CD14-positive monocyte (primary cell): Measurements from ENCODE around the gene ASB9. TPM values are rescaled to one million over a fixed set of nuclear protein-coding genes. Genes with fewer than 3 reads are reported as not detected.

Experiments
- DNase-seq, 3 donors: peaks; one replicate each; pipeline ENCODE4 v3.0.0-alpha.2; 2011 to 2022
- H2AFZ ChIP-seq: 2 replicates; pipeline ENCODE4 v1.6.0; 2012; ENCODE audit warnings: mild to moderate bottlenecking, low read depth, low read length, inconsistent platforms; ENCODE audit not compliant: insufficient read depth, poor library complexity, severe bottlenecking
- H3K27ac ChIP-seq, 2 donors: 1 replicate in 1 of 2; 2 replicates in 1 of 2; pipeline ENCODE4 v1.5.1; 2012 to 2013; ENCODE audit warnings: low read length in 2 of 2, control low read depth in 1 of 2, inconsistent platforms in 1 of 2, low read depth in 1 of 2, mild to moderate bottlenecking in 1 of 2
- H3K27me3 ChIP-seq, 2 donors: one replicate each; pipeline versions ENCODE4 v1.6.0 to v1.6.1; 2011 to 2013; ENCODE audit warnings: low read length in 2 of 2; ENCODE audit not compliant: control insufficient read depth in 2 of 2, insufficient read depth in 2 of 2
- H3K36me3 ChIP-seq, 2 donors: replicated peaks in 1 of 2; 1 replicate in 1 of 2; 2 replicates in 1 of 2; pipeline versions ENCODE4 v1.5.1 to v1.6.1; 2012 to 2013; ENCODE audit warnings: low read length in 2 of 2, control low read depth in 1 of 2, inconsistent platforms in 1 of 2, mild to moderate bottlenecking in 1 of 2; ENCODE audit not compliant: insufficient read depth in 2 of 2, control insufficient read depth in 1 of 2
- H3K4me1 ChIP-seq, 2 donors: 1 replicate in 1 of 2; 2 replicates in 1 of 2; pipeline versions ENCODE4 v1.5.1 to v1.6.1; 2012 to 2013; ENCODE audit warnings: low read length in 2 of 2, control low read depth in 1 of 2, inconsistent platforms in 1 of 2, mild to moderate bottlenecking in 1 of 2, moderate library complexity in 1 of 2; ENCODE audit not compliant: insufficient read depth in 2 of 2, control insufficient read depth in 1 of 2
- H3K4me2 ChIP-seq: replicated peaks from 2 replicates; pipeline ENCODE3; 2012; ENCODE audit warnings: low read length, moderate library complexity, mild to moderate bottlenecking; ENCODE audit not compliant: poor library complexity, severe bottlenecking; ENCODE audit errors: extremely low read depth
- H3K4me3 ChIP-seq, 3 experiments: fragments of 200-600 bp in 1 of 3; sonication (generic) in 1 of 3; replicated peaks in 1 of 3; 1 replicate in 2 of 3; 2 replicates in 1 of 3; pipeline ENCODE4 v1.5.1; 2011 to 2013; ENCODE audit warnings: low read length in 3 of 3, mild to moderate bottlenecking in 3 of 3, control low read depth in 2 of 3, low read depth in 2 of 3, inconsistent platforms in 1 of 3, moderate library complexity in 1 of 3
- H3K79me2 ChIP-seq: 2 replicates; pipeline ENCODE4 v1.6.0; 2012; ENCODE audit warnings: mild to moderate bottlenecking, control low read depth, inconsistent platforms, low read length, moderate library complexity; ENCODE audit not compliant: insufficient read depth
- H3K9ac ChIP-seq: 2 replicates; pipeline ENCODE4 v1.6.0; 2017; ENCODE audit warnings: low read length, mild to moderate bottlenecking; ENCODE audit not compliant: insufficient read depth, poor library complexity, severe bottlenecking
- H3K9me3 ChIP-seq, 2 donors: replicated peaks in 1 of 2; 1 replicate in 1 of 2; 2 replicates in 1 of 2; pipeline versions ENCODE4 v1.5.1 to v1.6.1; 2012 to 2013; ENCODE audit warnings: low read length in 2 of 2, control low read depth in 1 of 2; ENCODE audit not compliant: control insufficient read depth in 1 of 2, insufficient read depth in 1 of 2
- H4K20me1 ChIP-seq: 2 replicates; pipeline ENCODE4 v1.6.0; 2012; ENCODE audit warnings: mild to moderate bottlenecking, low read length, control low read depth, moderate library complexity; ENCODE audit not compliant: insufficient read depth
- H3K27ac Mint-ChIP-seq, 7 donors: one replicate each; pipeline ENCODE4 v1.8.0; 2020; ENCODE audit warnings: mild to moderate bottlenecking in 7 of 7, mixed read lengths in 7 of 7, moderate library complexity in 6 of 7, inconsistent platforms in 2 of 7
- H3K27me3 Mint-ChIP-seq, 3 donors: one replicate each; pipeline ENCODE4 v1.8.0; 2021 to 2022; ENCODE audit warnings: low read depth in 3 of 3, mild to moderate bottlenecking in 3 of 3, mixed read lengths in 3 of 3, moderate library complexity in 3 of 3, inconsistent platforms in 1 of 3
- H3K36me3 Mint-ChIP-seq, 2 donors: one replicate each; pipeline ENCODE4 v1.8.0; 2020; ENCODE audit warnings: mixed read lengths in 2 of 2, inconsistent platforms in 1 of 2, mild to moderate bottlenecking in 1 of 2
- H3K4me1 Mint-ChIP-seq: one replicate; pipeline ENCODE4 v1.8.0; 2020; ENCODE audit warnings: mild to moderate bottlenecking, mixed read lengths
- H3K4me3 Mint-ChIP-seq, 2 donors: one replicate each; pipeline ENCODE4 v1.8.0; 2020; ENCODE audit warnings: mild to moderate bottlenecking in 2 of 2, mixed read lengths in 2 of 2, moderate library complexity in 1 of 2
- H3K9me3 Mint-ChIP-seq, 7 donors: one replicate each; pipeline ENCODE4 v1.8.0; 2020 to 2022; ENCODE audit warnings: mixed read lengths in 7 of 7, mild to moderate bottlenecking in 6 of 7, moderate library complexity in 6 of 7, inconsistent platforms in 2 of 7
- WGBS: methylation state at CpG from one replicate; pipeline ENCODE4 v1.1.5; 2013; ENCODE audit warnings: missing lambda C conversion rate; ENCODE audit not compliant: insufficient coverage; 5-methylcytosine and 5-hydroxymethylcytosine counted together
- intact Hi-C, 2 donors: fragments of 100-400 bp; cut with micrococcal nuclease; formaldehyde crosslinking; loops; one replicate each; pipeline versions ENCODE4 v1.15.0 to v1.15.1; 2023
- polyA plus RNA-seq, 3 donors: library from polyadenylated mRNA; depleted of rRNA in 1 of 3; unstranded in 2 of 3; stranded (reverse) in 1 of 3; fragments of 300-500 nt in 2 of 3; fragments of >200 nt in 1 of 3; fragmentation: Illumina TruSeq in 2 of 3; gene quantifications; 1 replicate in 2 of 3; 2 replicates in 1 of 3; pipeline ENCODE4 v1.2.3, GENCODE V29; 2012 to 2021
- TF ChIP-seq, protein P1 (sequence below): fragments of 200-600 bp; IDR thresholded peaks from one replicate; pipeline ENCODE4 v1.8.0; 2022; ENCODE audit warnings: antibody characterized with exemption, mild to moderate bottlenecking

The ASB9 gene
- polyA plus RNA-seq, 3 donors: 0.24 to 1.4 (median 0.63) TPM

DNA sequence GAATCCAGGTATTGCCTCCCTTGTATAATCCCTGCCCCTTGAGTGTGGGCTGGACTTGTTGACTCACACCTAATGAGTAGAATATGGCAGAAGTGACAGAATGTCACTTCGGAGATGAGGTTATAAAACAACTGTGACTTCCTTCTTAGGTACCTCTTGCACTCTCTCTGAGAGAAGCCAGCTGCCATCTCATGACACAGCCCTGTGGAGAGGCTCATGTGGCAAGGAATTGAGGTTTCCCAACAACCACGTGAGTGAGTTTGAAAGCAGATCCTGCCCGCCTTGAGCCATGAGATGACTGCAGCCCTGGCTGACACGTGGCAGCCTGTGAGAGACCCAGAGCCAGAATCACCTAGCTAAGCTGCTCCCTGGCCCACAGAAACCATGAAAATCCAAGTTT, 32.0 kb upstream of the ASB9 start:
- Histone ChIP-seq H2AFZ (no peak overlapping the region), H3K4me3 (no peak overlapping the region), H3K79me2 (no peaks in the 10 kb centered on the region), H4K20me1 (no peaks in the 10 kb centered on the region), H3K9ac (no peak overlapping the region), H3K27ac (peak overlapping the region; percentile 50 to 57), H3K4me2 (no peak overlapping the region), H3K27me3 (peaks cover 0 to 4% of the 10 kb centered on the region in 2 donors), H3K9me3 (no peaks in the 10 kb centered on the region), H3K36me3 (no peaks in the 10 kb centered on the region), H3K4me1 (peaks cover 24 to 26% of the 10 kb centered on the region in 2 donors)
- no peaks in the 10 kb centered on the region for H3K36me3 Mint-ChIP-seq
- H3K4me1 Mint-ChIP-seq: peaks cover 29% of the 10 kb centered on the region
- peaks cover 0 to 7% (median 0%) of the 10 kb centered on the region in 3 donors for H3K27me3 Mint-ChIP-seq
- no peak overlapping the region for H3K4me3 Mint-ChIP-seq
- peak overlapping the region; percentile 69 to 84 (median 80) for H3K27ac Mint-ChIP-seq
- peaks cover 0 to 4% (median 0%) of the 10 kb centered on the region in 7 donors for H3K9me3 Mint-ChIP-seq
- intact Hi-C loops: loop anchor here in 1 of 2 donors (5.0 kb wide), 1 partner anchor 35 kb away; the partner anchor contains the start of gene PIGA
- TF ChIP-seq, protein P1, sequence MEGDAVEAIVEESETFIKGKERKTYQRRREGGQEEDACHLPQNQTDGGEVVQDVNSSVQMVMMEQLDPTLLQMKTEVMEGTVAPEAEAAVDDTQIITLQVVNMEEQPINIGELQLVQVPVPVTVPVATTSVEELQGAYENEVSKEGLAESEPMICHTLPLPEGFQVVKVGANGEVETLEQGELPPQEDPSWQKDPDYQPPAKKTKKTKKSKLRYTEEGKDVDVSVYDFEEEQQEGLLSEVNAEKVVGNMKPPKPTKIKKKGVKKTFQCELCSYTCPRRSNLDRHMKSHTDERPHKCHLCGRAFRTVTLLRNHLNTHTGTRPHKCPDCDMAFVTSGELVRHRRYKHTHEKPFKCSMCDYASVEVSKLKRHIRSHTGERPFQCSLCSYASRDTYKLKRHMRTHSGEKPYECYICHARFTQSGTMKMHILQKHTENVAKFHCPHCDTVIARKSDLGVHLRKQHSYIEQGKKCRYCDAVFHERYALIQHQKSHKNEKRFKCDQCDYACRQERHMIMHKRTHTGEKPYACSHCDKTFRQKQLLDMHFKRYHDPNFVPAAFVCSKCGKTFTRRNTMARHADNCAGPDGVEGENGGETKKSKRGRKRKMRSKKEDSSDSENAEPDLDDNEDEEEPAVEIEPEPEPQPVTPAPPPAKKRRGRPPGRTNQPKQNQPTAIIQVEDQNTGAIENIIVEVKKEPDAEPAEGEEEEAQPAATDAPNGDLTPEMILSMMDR: no peak
- WGBS: 0% methylated on average over 1 of the region's 4 CpGs
- peak; percentile 84 to 94 (median 87) for DNase-seq

DNA sequence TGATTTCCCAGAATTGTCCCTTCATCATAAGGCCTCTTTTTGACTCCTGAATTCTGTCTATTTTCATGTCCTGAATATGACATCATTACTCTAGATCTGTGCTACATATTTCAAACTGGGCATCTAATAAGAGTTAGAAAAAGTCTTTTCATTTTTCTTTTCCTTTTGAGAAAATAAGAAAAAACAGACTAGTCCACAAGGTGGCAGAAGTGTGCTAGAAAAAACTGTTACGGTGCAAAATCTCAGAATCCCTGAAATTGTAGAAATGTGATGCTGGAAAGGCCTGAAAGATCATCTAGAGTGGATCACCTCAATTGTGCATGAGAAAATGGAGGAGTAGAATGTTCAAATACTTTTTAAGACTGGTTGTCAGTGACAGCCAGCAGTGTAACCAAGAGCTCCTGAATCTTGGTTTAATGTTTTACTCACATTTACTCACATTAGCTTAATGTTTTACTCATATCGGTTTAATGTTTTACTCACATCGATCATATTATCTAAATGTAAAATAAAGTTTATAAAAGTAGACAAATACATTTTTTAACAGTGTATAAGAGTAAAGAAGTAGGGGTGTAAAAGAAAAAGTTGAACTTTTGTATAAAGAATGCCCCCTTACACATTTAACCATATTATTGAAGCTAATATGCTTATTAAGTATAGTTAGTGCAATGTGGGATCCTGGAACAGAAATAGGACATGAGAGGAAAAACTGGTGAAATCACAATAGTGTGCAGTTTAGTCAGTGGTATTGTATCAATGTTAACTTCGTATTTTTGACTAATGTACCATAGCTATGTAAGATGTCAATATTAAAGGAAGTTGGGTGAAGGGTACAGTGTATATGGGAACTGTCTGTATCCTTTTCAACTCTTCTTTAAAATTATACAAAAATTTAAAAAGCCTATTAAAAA, 30.3 kb upstream of the ASB9 start:
- TF ChIP-seq, protein P1: peak; percentile 60
- Histone ChIP-seq H2AFZ (peak overlapping the region; percentile 11), H3K79me2 (no peaks in the 10 kb centered on the region), H3K9ac (no peak overlapping the region), H3K4me3 (no peak overlapping the region), H3K4me2 (no peak overlapping the region), H3K27ac (no peak overlapping the region), H3K27me3 (peaks cover 0 to 7% of the 10 kb centered on the region in 2 donors), H3K9me3 (no peaks in the 10 kb centered on the region), H4K20me1 (no peaks in the 10 kb centered on the region), H3K4me1 (peaks cover 24 to 26% of the 10 kb centered on the region in 2 donors), H3K36me3 (no peaks in the 10 kb centered on the region)
- Mint-ChIP-seq H3K27ac (peak overlapping the region in 1 of 7 donors; percentile 27), H3K4me3 (no peak overlapping the region), H3K4me1 (peaks cover 29% of the 10 kb centered on the region), H3K27me3 (peaks cover 0 to 14% (median 0%) of the 10 kb centered on the region in 3 donors), H3K9me3 (peaks cover 0 to 1% (median 0%) of the 10 kb centered on the region in 7 donors), H3K36me3 (no peaks in the 10 kb centered on the region)
- DNase-seq: peak in 2 of 3 donors; percentile 17 to 20
- intact Hi-C loops: loop anchor here in 1 of 2 donors (5.0 kb wide), 1 partner anchor 37 kb away; the partner anchor contains the start of gene PIGA
- no CpG with 5 or more reads among the region's 4 CpGs for WGBS
